Stimulated activated naive CD4-positive, alpha-beta T cell (primary cell): ENCODE data around the gene OR52K2.
"Not testable (repeated sequence)": the region's sequence is repeated elsewhere in the genome, so short reads cannot be mapped to it uniquely, and the experiment has no call there.

Experiments used
- DNase-seq, 6 experiments: peaks; one replicate each; lab custom pipeline; 2025; lab: John Stamatoyannopoulos, UW

Gene OR52K2

GRCh38 chr11:4480577-4481239 is 31.6 kb downstream of the OR52K2 start:
- no peak for DNase-seq

GRCh38 chr11:4481240-4481582 is 32.1 kb downstream of the OR52K2 start:
- DNase-seq = no peak

GRCh38 chr11:4482445-4482844 is 33.4 kb downstream of the OR52K2 start, which contains the start of gene OR52K1:
OR52K1 (plus strand) TSS chr11:4482646; CDS start chr11:4488901, 6,255 bp downstream.
- DNase-seq = no peak

- no peak for DNase-seq
These were observed 35.2 kb downstream of the OR52K2 start for GRCh38 chr11:4484310-4484709.

GRCh38 chr11:4491405-4491804 is 42.3 kb downstream of the OR52K2 start:
- DNase-seq = not testable (repeated sequence)

DNA sequence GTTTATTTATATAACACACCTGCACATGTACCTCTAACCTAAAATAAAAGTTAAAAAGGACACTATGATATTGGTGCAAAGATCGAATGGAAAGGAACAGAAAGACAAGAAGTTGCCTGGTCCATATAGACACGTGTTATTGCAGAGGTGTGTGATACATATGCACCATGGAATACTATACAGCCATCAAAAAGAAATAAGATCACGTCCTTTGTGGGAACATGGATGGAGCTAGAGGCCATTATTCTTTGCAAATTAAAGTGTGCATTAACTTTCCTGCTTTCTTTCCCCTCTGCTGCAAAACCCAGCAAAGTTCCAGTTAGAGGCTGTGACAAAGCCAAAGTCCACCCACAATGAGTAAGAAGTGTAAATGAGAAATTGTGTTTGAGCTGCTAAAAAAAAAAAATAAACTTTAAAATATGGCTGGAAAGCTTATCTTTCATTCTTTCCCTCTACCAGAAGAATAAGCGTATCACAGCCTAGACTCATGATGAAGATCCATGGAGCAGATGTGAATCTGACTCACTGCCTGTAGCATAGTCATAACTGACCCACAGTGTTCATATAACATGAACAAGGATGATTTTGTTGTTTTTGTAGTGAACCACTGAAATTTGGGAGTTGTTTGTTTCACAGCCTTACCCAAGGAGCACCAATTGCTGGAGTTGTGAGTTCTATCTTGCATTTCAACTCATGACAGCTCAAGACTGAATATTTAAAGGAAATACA is 42.9 kb downstream of the OR52K2 start:
- DNase-seq = no peak

GRCh38 chr11:4493480-4493818 is 44.4 kb downstream of the OR52K2 start:
- no peak for DNase-seq

GRCh38 chr11:4495487-4495886 is 46.4 kb downstream of the OR52K2 start:
- no peak for DNase-seq

DNA sequence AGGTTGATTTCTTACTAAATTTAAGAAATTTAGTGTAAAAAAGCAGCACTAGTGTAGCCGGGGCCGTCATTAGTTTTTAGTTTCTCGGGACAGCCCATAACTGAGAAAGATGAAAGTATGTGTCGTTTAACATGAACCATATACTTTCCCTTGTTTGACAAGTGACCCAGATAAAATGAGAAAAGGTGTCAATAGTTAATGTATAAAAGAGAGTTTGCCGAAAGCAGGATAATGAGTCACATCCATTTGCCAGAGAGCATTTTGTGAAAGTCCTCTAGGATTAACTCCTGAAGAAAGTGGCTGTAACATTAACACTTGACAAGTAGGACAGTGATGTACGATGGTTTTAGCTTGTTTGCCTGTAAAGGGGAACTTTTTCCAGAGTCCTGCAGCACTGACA is 46.9 kb downstream of the OR52K2 start:
- DNase-seq = no peak

GRCh38 chr11:4496557-4497248 is 47.6 kb downstream of the OR52K2 start:
- DNase-seq = no peak
